Stimulated activated CD4-positive, alpha-beta T cell treated with anti-CD3 and anti-CD28 coated beads, Interleukin-4, amount 100 ng/mL, for 4 hours (primary cell): ENCODE measurements around the gene B3GALT6.

Source experiments
- DNase-seq, 2 experiments: peaks; one replicate each; pipeline ENCODE4 v3.0.0-alpha.2; 2020

The B3GALT6 gene

GRCh38 chr1:1216770-1217620, 15.0 kb upstream of the B3GALT6 start:
- peak; percentile 29 to 42 for DNase-seq

GRCh38 chr1:1217621-1218523, 14.2 kb upstream of the B3GALT6 start:
- peak; percentile 57 to 62 for DNase-seq

GRCh38 chr1:1218524-1219200, 13.4 kb upstream of the B3GALT6 start:
- DNase-seq: no peak

GRCh38 chr1:1219341-1219740, 12.7 kb upstream of the B3GALT6 start:
- peak in 1 of 2 experiments; percentile 58 for DNase-seq

- no peak for DNase-seq
These were observed 11.8 kb upstream of the B3GALT6 start for GRCh38 chr1:1220197-1220596.

- DNase-seq: no peak
These were observed 10.0 kb upstream of the B3GALT6 start for GRCh38 chr1:1221887-1222574.

GRCh38 chr1:1222575-1223225, 9.3 kb upstream of the B3GALT6 start:
- no peak for DNase-seq

- no peak for DNase-seq
These were observed 8.7 kb upstream of the B3GALT6 start for GRCh38 chr1:1223321-1223720.

GRCh38 chr1:1223891-1224290, 8.1 kb upstream of the B3GALT6 start:
- DNase-seq: no peak

- DNase-seq: no peak
These were observed 6.7 kb upstream of the B3GALT6 start for GRCh38 chr1:1225238-1225845.

GRCh38 chr1:1225913-1226312, 6.1 kb upstream of the B3GALT6 start:
- no peak for DNase-seq

- DNase-seq: no peak
These were observed 5.3 kb upstream of the B3GALT6 start for GRCh38 chr1:1226566-1227362.

- no peak for DNase-seq
These were observed 4.7 kb upstream of the B3GALT6 start for GRCh38 chr1:1227386-1227785.

- DNase-seq: no peak
These were observed 3.9 kb upstream of the B3GALT6 start for GRCh38 chr1:1228187-1228586.

GRCh38 chr1:1228596-1229321, 3.3 kb upstream of the B3GALT6 start:
- no peak for DNase-seq

- DNase-seq: no peak
These were observed 2.3 kb upstream of the B3GALT6 start for GRCh38 chr1:1229770-1230169.

GRCh38 chr1:1230656-1231399, 1.2 kb upstream of the B3GALT6 start:
- no peak for DNase-seq

- DNase-seq: peak; percentile 96 to 97
These were observed 433 bp upstream of the B3GALT6 start, which contains the start of gene SDF4 for GRCh38 chr1:1231400-1232207. TSS of gene SDF4 (minus strand) at chr1:1232001. CDS start at chr1:1228772, 3,229 bp downstream.
